Measurements from ENCODE around the gene USO1.
"Not testable (repeated sequence)": the region's sequence is repeated elsewhere in the genome, so short reads cannot be mapped to it uniquely, and the experiment has no call there.

Gene USO1

GRCh38 chr4:75845992-75846391, 121.6 kb downstream of the USO1 start:
- no peak overlapping the region for H3K4me3 ChIP-seq (ENCODE audit: low read depth, low read length)
- DNase-seq: no peak
- H3K4me1 ChIP-seq: no peaks in the 10 kb centered on the region; the same call in 1 of the 2 replicates
- H3K27me3 ChIP-seq: no peaks in the 10 kb centered on the region
- no peaks in the 10 kb centered on the region for H3K36me3 ChIP-seq
- no peak for TF ChIP-seq CTCF (IDR thresholded peaks at IDR 0.05; ENCODE audit: low read depth, low read length)
- H3K9me3 ChIP-seq: no peaks in the 10 kb centered on the region

GRCh38 chr4:75848171-75848760, 123.9 kb downstream of the USO1 start:
- TF ChIP-seq CTCF (IDR thresholded peaks at IDR 0.05; ENCODE audit: low read depth, low read length): peak; percentile 77
- peak; percentile 42 for DNase-seq
- H3K27me3 ChIP-seq; H3K36me3 ChIP-seq; H3K4me1 ChIP-seq; H3K9me3 ChIP-seq; H3K4me3 ChIP-seq (ENCODE audit: low read depth, low read length): not testable (repeated sequence)

- Histone ChIP-seq H3K9me3 (no peaks in the 10 kb centered on the region), H3K36me3 (no peaks in the 10 kb centered on the region), H3K4me1 (no peaks in the 10 kb centered on the region; the same call in 1 of the 2 replicates), H3K4me3 (ENCODE audit: low read depth, low read length) (no peak overlapping the region), H3K27me3 (no peaks in the 10 kb centered on the region)
- DNase-seq: no peak
- TF ChIP-seq CTCF (IDR thresholded peaks at IDR 0.05; ENCODE audit: low read depth, low read length): no peak
These were observed 124.5 kb downstream of the USO1 start for GRCh38 chr4:75848891-75849290.

- no peak for TF ChIP-seq CTCF (IDR thresholded peaks at IDR 0.05; ENCODE audit: low read depth, low read length)
- Histone ChIP-seq H3K4me3 (ENCODE audit: low read depth, low read length) (no peak overlapping the region), H3K9me3 (no peaks in the 10 kb centered on the region), H3K4me1 (no peaks in the 10 kb centered on the region; the same call in 1 of the 2 replicates), H3K27me3 (no peaks in the 10 kb centered on the region), H3K36me3 (no peaks in the 10 kb centered on the region)
- no peak for DNase-seq
These were observed 125.1 kb downstream of the USO1 start for GRCh38 chr4:75849461-75849860.

GRCh38 chr4:75858721-75859120, 134.3 kb downstream of the USO1 start:
- Histone ChIP-seq H3K36me3 (no peaks in the 10 kb centered on the region), H3K9me3 (no peaks in the 10 kb centered on the region; the same call in 1 of the 2 replicates), H3K27me3 (no peaks in the 10 kb centered on the region), H3K4me1 (no peaks in the 10 kb centered on the region), H3K4me3 (ENCODE audit: low read depth, low read length) (no peak overlapping the region)
- no peak for TF ChIP-seq CTCF (IDR thresholded peaks at IDR 0.05; ENCODE audit: low read depth, low read length)
- DNase-seq: no peak

GRCh38 chr4:75860606-75861005, 136.2 kb downstream of the USO1 start:
- H3K27me3 ChIP-seq: no peaks in the 10 kb centered on the region
- H3K36me3 ChIP-seq: no peaks in the 10 kb centered on the region
- TF ChIP-seq CTCF (IDR thresholded peaks at IDR 0.05; ENCODE audit: low read depth, low read length): no peak

More at GRCh38 chr4:75860606-75861005, 136.2 kb downstream of the USO1 start:
- Histone ChIP-seq H3K4me1 (no peaks in the 10 kb centered on the region), H3K4me3 (ENCODE audit: low read depth, low read length) (no peak overlapping the region), H3K9me3 (no peaks in the 10 kb centered on the region; the same call in 1 of the 2 replicates)
- DNase-seq: no peak
